ENCODE measurements around the gene FAM83B.

- no peak for TF ChIP-seq CTCF (CRISPR knock-in tag; IDR thresholded peaks at IDR 0.05)
- TF ChIP-seq KDM1A (CRISPR knock-in tag; IDR thresholded peaks at IDR 0.05), result no peak
- TF ChIP-seq KIAA2018 (CRISPR knock-in tag; IDR thresholded peaks at IDR 0.05; ENCODE audit: borderline replicate concordance), result no peak
- no peak for TF ChIP-seq BRCA1 (CRISPR knock-in tag; IDR thresholded peaks at IDR 0.05)
- TF ChIP-seq ZNF841 (CRISPR knock-in tag; IDR thresholded peaks at IDR 0.05; ENCODE audit: borderline replicate concordance), result no peak
- TF ChIP-seq MTA3 (CRISPR knock-in tag; IDR thresholded peaks at IDR 0.05), result no peak
- TF ChIP-seq POLR2AphosphoS5 (IDR thresholded peaks at IDR 0.05; ENCODE audit: low read depth, low read length), result no peak
- TF ChIP-seq POLR2A (IDR thresholded peaks at IDR 0.05; ENCODE audit: insufficient read depth in 1 of 2, low read depth in 2 of 2, low read length in 2 of 2), result no peak
- no peak for TF ChIP-seq FUBP1 (CRISPR knock-in tag; IDR thresholded peaks at IDR 0.05; ENCODE audit: borderline replicate concordance)
- no peak for TF ChIP-seq NR3C1 (CRISPR knock-in tag; IDR thresholded peaks at IDR 0.05)
- no peak for TF ChIP-seq ZNF615 (CRISPR knock-in tag; IDR thresholded peaks at IDR 0.05; ENCODE audit: borderline replicate concordance)
- TF ChIP-seq MAFK (conservative IDR thresholded peaks at IDR 0.05 in 1 of 2, IDR thresholded peaks at IDR 0.05 in 1 of 2; ENCODE audit: low read length in 2 of 2), result no peak
- TF ChIP-seq EZH2 (conservative IDR thresholded peaks at IDR 0.05; ENCODE audit: low read depth, low read length), result no peak
- TF ChIP-seq UBTF (CRISPR knock-in tag; IDR thresholded peaks at IDR 0.05), result no peak
Measured at GRCh38 chr6:54860132-54860531, 13.6 kb downstream of the FAM83B start.

Data from HepG2 (cell line).